Measurements from ENCODE around the gene AMPD3. TPM values are rescaled to one million over a fixed set of nuclear protein-coding genes. Genes with fewer than 3 reads are reported as not detected.

Gene AMPD3
- total RNA-seq, 1 experiment from 2014 or later = 0.19 TPM

DNA sequence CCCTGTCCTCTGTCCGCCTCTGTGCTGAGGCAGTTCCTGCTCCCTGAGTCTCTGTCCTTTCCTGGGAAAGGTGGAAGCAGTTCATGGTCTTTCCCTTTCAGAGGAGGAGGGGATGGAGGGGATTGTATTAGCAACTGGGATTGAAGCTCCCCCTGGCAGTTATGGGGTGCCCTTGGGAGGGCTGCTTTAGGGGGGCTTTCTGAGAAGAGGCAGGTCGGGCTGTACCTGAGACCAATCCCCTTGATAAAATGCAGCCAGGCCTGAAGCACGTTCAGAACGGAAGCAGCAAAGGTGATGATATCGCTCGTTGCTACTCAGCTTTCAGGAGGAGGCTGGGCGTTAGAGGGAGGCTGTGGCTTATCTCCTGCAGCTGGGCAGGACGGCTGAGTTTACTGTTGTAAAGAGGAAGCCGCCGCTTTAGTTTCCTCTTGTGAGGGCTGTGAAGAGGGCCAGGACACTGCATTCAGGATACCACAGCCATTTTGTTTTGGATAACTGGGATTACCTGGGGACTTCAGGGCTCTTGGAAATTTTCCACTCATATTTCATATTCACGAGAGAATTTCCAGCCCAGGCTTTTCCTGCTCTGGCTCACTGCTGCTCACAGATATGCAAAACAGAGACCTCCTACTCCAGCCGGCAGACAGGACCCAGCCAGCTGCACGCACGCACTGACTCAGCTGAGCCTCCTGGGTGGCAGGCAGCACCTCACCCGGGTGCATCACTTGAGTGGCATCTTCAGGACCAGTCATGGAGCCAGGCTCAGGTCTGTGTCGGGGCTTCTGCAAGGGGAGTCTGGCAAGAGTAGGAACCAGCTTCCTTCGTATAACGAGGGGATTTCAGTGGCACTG, 798 bp downstream of the AMPD3 start:
- TF ChIP-seq, protein P1, sequence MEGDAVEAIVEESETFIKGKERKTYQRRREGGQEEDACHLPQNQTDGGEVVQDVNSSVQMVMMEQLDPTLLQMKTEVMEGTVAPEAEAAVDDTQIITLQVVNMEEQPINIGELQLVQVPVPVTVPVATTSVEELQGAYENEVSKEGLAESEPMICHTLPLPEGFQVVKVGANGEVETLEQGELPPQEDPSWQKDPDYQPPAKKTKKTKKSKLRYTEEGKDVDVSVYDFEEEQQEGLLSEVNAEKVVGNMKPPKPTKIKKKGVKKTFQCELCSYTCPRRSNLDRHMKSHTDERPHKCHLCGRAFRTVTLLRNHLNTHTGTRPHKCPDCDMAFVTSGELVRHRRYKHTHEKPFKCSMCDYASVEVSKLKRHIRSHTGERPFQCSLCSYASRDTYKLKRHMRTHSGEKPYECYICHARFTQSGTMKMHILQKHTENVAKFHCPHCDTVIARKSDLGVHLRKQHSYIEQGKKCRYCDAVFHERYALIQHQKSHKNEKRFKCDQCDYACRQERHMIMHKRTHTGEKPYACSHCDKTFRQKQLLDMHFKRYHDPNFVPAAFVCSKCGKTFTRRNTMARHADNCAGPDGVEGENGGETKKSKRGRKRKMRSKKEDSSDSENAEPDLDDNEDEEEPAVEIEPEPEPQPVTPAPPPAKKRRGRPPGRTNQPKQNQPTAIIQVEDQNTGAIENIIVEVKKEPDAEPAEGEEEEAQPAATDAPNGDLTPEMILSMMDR (conservative IDR thresholded peaks at IDR 0.05; ENCODE audit: low read depth, low read length) = no peak
- no peak for TF ChIP-seq EZH2 (IDR thresholded peaks at IDR 0.05; ENCODE audit: borderline replicate concordance, low read depth, low read length, poor library complexity, severe bottlenecking)
- ChIA-PET POLR2A (ENCODE audit: low non-redundant PET) (no interaction called here), CTCF (no interaction called here)
- intact Hi-C loops (cut with micrococcal nuclease; ENCODE audit: unreplicated experiment) = no loop called here
- Histone ChIP-seq H3K4me1 (ENCODE audit: insufficient read depth, low read length, poor library complexity, severe bottlenecking) (peaks cover 11% of the 10 kb centered on the region), H3K4me3 (ENCODE audit: low read depth, low read length, poor library complexity, severe bottlenecking) (no peak overlapping the region), H3K27me3 (replicated peaks; ENCODE audit: insufficient read depth, low read depth, low read length, poor library complexity) (no peaks in the 10 kb centered on the region), H3K27ac (ENCODE audit: low read depth, low read length, poor library complexity, severe bottlenecking) (no peak overlapping the region), H3K36me3 (ENCODE audit: insufficient read depth, low read length, poor library complexity, severe bottlenecking) (no peaks in the 10 kb centered on the region), H3K9me3 (ENCODE audit: low read depth, low read length, poor library complexity, severe bottlenecking) (no peaks in the 10 kb centered on the region)
- DNase-seq (ENCODE audit: low spot score) = no peak
- no TSS peak for BruUV-seq (replicated peaks)

DNA sequence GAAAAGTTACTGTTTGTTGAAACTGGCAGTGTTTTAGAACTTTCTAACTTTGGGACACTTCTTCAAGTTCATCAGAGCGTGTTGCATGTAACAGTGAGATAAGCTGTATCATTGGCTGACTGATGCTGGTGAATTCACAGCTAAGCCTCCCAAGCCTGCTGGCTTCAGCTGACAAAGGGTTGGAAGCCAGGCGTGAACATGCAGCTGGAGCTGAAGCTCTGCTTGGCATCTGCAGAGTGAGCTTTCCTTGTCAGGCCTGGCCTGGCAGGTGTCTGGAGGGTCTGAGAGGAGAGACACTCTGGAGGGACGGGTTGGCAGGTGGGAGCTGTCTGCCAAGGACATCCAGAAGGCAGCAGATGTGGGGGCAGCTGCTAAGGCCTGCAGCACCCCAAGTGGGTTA, 1.5 kb downstream of the AMPD3 start:
- Histone ChIP-seq H3K4me1 (ENCODE audit: insufficient read depth, low read length, poor library complexity, severe bottlenecking) (peaks cover 4% of the 10 kb centered on the region), H3K27ac (ENCODE audit: low read depth, low read length, poor library complexity, severe bottlenecking) (no peak overlapping the region), H3K36me3 (ENCODE audit: insufficient read depth, low read length, poor library complexity, severe bottlenecking) (no peaks in the 10 kb centered on the region), H3K4me3 (ENCODE audit: low read depth, low read length, poor library complexity, severe bottlenecking) (no peak overlapping the region), H3K27me3 (replicated peaks; ENCODE audit: insufficient read depth, low read depth, low read length, poor library complexity) (no peaks in the 10 kb centered on the region), H3K9me3 (ENCODE audit: low read depth, low read length, poor library complexity, severe bottlenecking) (no peaks in the 10 kb centered on the region)
- intact Hi-C loops (cut with micrococcal nuclease; ENCODE audit: unreplicated experiment) = no loop called here
- no peak for DNase-seq (ENCODE audit: low spot score)
- CTCF ChIA-PET = no interaction called here
- TF ChIP-seq, protein P1 (conservative IDR thresholded peaks at IDR 0.05; ENCODE audit: low read depth, low read length) = no peak
- no peak for TF ChIP-seq EZH2 (IDR thresholded peaks at IDR 0.05; ENCODE audit: borderline replicate concordance, low read depth, low read length, poor library complexity, severe bottlenecking)
- no TSS peak for BruUV-seq (replicated peaks)
- POLR2A ChIA-PET (ENCODE audit: low non-redundant PET) = no interaction called here

DNA sequence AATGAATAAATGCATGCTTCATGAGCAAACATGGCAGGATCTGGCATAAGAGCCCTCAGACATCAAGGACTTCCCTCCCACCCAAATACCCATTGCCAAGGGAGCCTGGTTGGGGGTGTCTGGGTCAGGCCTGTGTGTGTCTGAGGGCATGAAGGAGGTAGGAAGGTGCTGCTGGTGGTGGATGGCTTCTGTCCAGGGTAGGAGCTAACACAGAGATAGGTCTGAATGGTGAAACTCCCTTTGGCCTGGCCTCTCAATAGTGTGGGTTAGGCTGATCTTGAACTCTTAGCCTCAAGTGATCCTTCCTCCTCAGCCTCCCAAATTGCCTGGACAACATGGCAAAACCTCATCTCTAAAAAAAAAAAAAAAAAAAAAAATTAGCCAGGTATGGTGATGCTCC, 2.8 kb downstream of the AMPD3 start:
- TF ChIP-seq, protein P1 (conservative IDR thresholded peaks at IDR 0.05; ENCODE audit: low read depth, low read length) = no peak
- no peak for TF ChIP-seq EZH2 (IDR thresholded peaks at IDR 0.05; ENCODE audit: borderline replicate concordance, low read depth, low read length, poor library complexity, severe bottlenecking)
- Histone ChIP-seq H3K4me1 (ENCODE audit: insufficient read depth, low read length, poor library complexity, severe bottlenecking) (no peaks in the 10 kb centered on the region), H3K27me3 (replicated peaks; ENCODE audit: insufficient read depth, low read depth, low read length, poor library complexity) (no peaks in the 10 kb centered on the region), H3K27ac (ENCODE audit: low read depth, low read length, poor library complexity, severe bottlenecking) (no peak overlapping the region), H3K4me3 (ENCODE audit: low read depth, low read length, poor library complexity, severe bottlenecking) (no peak overlapping the region), H3K9me3 (ENCODE audit: low read depth, low read length, poor library complexity, severe bottlenecking) (no peaks in the 10 kb centered on the region), H3K36me3 (ENCODE audit: insufficient read depth, low read length, poor library complexity, severe bottlenecking) (no peaks in the 10 kb centered on the region)
- DNase-seq (ENCODE audit: low spot score) = no peak
- ChIA-PET CTCF (no interaction called here), POLR2A (ENCODE audit: low non-redundant PET) (no interaction called here)
- intact Hi-C loops (cut with micrococcal nuclease; ENCODE audit: unreplicated experiment) = no loop called here
- no TSS peak for BruUV-seq (replicated peaks)
